NCI-H526 (cell line): ENCODE results near the gene ZSWIM6.
"Not testable (repeated sequence)": the region's sequence is repeated elsewhere in the genome, so short reads cannot be mapped to it uniquely, and the experiment has no call there.

ENCODE experiments used
- DNase-seq, 2 experiments: peaks; one replicate each; lab custom pipeline; 2025; lab: John Stamatoyannopoulos, UW

Gene ZSWIM6

GRCh38 chr5:61363401-61364114 lies 31.5 kb downstream of the ZSWIM6 start:
- no peak for DNase-seq

- DNase-seq: no peak
Measured at GRCh38 chr5:61366497-61367240, 34.6 kb downstream of the ZSWIM6 start.

- DNase-seq: no peak
Measured at GRCh38 chr5:61370506-61370905, 38.4 kb downstream of the ZSWIM6 start.

GRCh38 chr5:61371474-61371873 lies 39.4 kb downstream of the ZSWIM6 start:
- DNase-seq: no peak

- no peak for DNase-seq
Measured at GRCh38 chr5:61379677-61380076, 47.6 kb downstream of the ZSWIM6 start.

- no peak for DNase-seq
Measured at GRCh38 chr5:61381968-61382367, 49.9 kb downstream of the ZSWIM6 start.

GRCh38 chr5:61385627-61386026 lies 53.6 kb downstream of the ZSWIM6 start:
- DNase-seq: no peak

- DNase-seq: peak; percentile 13 to 40
Measured at GRCh38 chr5:61386045-61386800, 54.2 kb downstream of the ZSWIM6 start.

- no peak for DNase-seq
Measured at GRCh38 chr5:61389609-61390008, 57.6 kb downstream of the ZSWIM6 start.

GRCh38 chr5:61394078-61394704 lies 62.1 kb downstream of the ZSWIM6 start:
- no peak for DNase-seq

GRCh38 chr5:61394793-61395192 lies 62.7 kb downstream of the ZSWIM6 start:
- DNase-seq: no peak

GRCh38 chr5:61397238-61397637 lies 65.2 kb downstream of the ZSWIM6 start:
- DNase-seq: no peak

GRCh38 chr5:61397937-61398336 lies 65.9 kb downstream of the ZSWIM6 start:
- no peak for DNase-seq

GRCh38 chr5:61398440-61398839 lies 66.4 kb downstream of the ZSWIM6 start:
- no peak for DNase-seq

- DNase-seq: no peak
Measured at GRCh38 chr5:61399679-61400078, 67.6 kb downstream of the ZSWIM6 start.

GRCh38 chr5:61401726-61402125 lies 69.7 kb downstream of the ZSWIM6 start:
- DNase-seq: no peak

- no peak for DNase-seq
Measured at GRCh38 chr5:61402244-61402823, 70.3 kb downstream of the ZSWIM6 start.

GRCh38 chr5:61402970-61403900 lies 71.2 kb downstream of the ZSWIM6 start:
- no peak for DNase-seq

- DNase-seq: no peak
Measured at GRCh38 chr5:61405511-61406295, 73.6 kb downstream of the ZSWIM6 start.

- not testable (repeated sequence) for DNase-seq
Measured at GRCh38 chr5:61406497-61406896, 74.4 kb downstream of the ZSWIM6 start.
